Vagina (tissue), 2 donors: ENCODE results near the gene PRICKLE4.

Experiments
- CTCF ChIP-seq, 3 experiments: fragments of 450-650 bp in 2 of 3; fragments of 200-600 bp in 1 of 3; sonication (generic) in 1 of 3; IDR thresholded peaks; one replicate each; pipeline ENCODE4 v1.5.1; 2017 to 2019; ENCODE audit warnings: antibody characterized with exemption in 3 of 3, mild to moderate bottlenecking in 2 of 3, moderate library complexity in 2 of 3
- POLR2A ChIP-seq, 2 donors: fragments of 450-650 bp; IDR thresholded peaks; one replicate each; pipeline ENCODE4 v1.6.1; 2017; ENCODE audit warnings: antibody characterized with exemption in 2 of 2, mild to moderate bottlenecking in 2 of 2, moderate library complexity in 2 of 2

- TF ChIP-seq CTCF (IDR thresholded peaks at IDR 0.05) (no peak), POLR2A (IDR thresholded peaks at IDR 0.05) (no peak)
Measured at GRCh38 chr6:41818271-41819054, 37.9 kb downstream of the PRICKLE4 start.
